Activated CD8-positive, alpha-beta memory T cell treated with anti-CD3 and anti-CD28 coated beads for 36 hours (primary cell): ENCODE results near the gene CRAMP1. TPM values are rescaled to one million over a fixed set of nuclear protein-coding genes. Genes with fewer than 3 reads are reported as not detected.
"Not testable (repeated sequence)": the region's sequence is repeated elsewhere in the genome, so short reads cannot be mapped to it uniquely, and the experiment has no call there.

Experiments used
- CTCF ChIA-PET: fragments of 350-600 bp; sonication (Branson Sonifier 250); formaldehyde crosslinking; loops from one replicate; lab custom pipeline; 2021; ENCODE audit warnings: antibody characterized with exemption; lab: Charles Lee
- POLR2A ChIA-PET: fragments of 350-600 bp; sonication (Branson Sonifier 250); formaldehyde crosslinking; loops from one replicate; lab custom pipeline; 2021; ENCODE audit warnings: antibody characterized with exemption; lab: Charles Lee
- total RNA-seq, 2 experiments: library from RNA; stranded (reverse); gene quantifications; one replicate each; pipeline ENCODE4 v1.2.3, GENCODE V29; 2021

Gene CRAMP1
- total RNA-seq, 2 experiments from 2014 or later = 23.6 to 24.3 TPM

GRCh38 chr16:1590930-1591705 is 21.0 kb upstream of the CRAMP1 start:
- ChIA-PET POLR2A (no interaction called here), CTCF (no interaction called here)

GRCh38 chr16:1592446-1592845 is 19.7 kb upstream of the CRAMP1 start:
- ChIA-PET POLR2A (no interaction called here), CTCF (no interaction called here)

GRCh38 chr16:1595511-1595910 is 16.6 kb upstream of the CRAMP1 start:
- CTCF ChIA-PET, POLR2A ChIA-PET: not testable (repeated sequence)

GRCh38 chr16:1596516-1596915 is 15.6 kb upstream of the CRAMP1 start:
- POLR2A ChIA-PET = interaction anchor here (0.6 kb wide), 1 partner anchor 192 kb away, joined by 4 read pairs; no protein-coding TSS in a partner anchor
- CTCF ChIA-PET = interaction anchor here (1.1 kb wide), 1 partner anchor 72 kb away, joined by 3 read pairs; no protein-coding TSS in a partner anchor

- ChIA-PET CTCF (interaction anchor here (1.1 kb wide), 1 partner anchor 73 kb away, joined by 3 read pairs; no protein-coding TSS in a partner anchor), POLR2A (no interaction called here)
Measured at GRCh38 chr16:1597154-1597553, 15.0 kb upstream of the CRAMP1 start.

- CTCF ChIA-PET = no interaction called here
- POLR2A ChIA-PET = no interaction called here
Measured at GRCh38 chr16:1601031-1601430, 11.1 kb upstream of the CRAMP1 start.

GRCh38 chr16:1601489-1601888 is 10.7 kb upstream of the CRAMP1 start:
- ChIA-PET POLR2A (no interaction called here), CTCF (no interaction called here)

GRCh38 chr16:1602285-1602684 is 9.9 kb upstream of the CRAMP1 start:
- ChIA-PET CTCF (no interaction called here), POLR2A (no interaction called here)

GRCh38 chr16:1606774-1607173 is 5.4 kb upstream of the CRAMP1 start:
- CTCF ChIA-PET = no interaction called here
- POLR2A ChIA-PET = no interaction called here

GRCh38 chr16:1607971-1608370 is 4.2 kb upstream of the CRAMP1 start:
- POLR2A ChIA-PET = no interaction called here
- CTCF ChIA-PET = no interaction called here

GRCh38 chr16:1610071-1610898 is 1.9 kb upstream of the CRAMP1 start:
- CTCF ChIA-PET = interaction anchor here (0.6 to 0.9 kb wide), 2 partner anchors 69 to 102 kb away, joined by 3 read pairs; no protein-coding TSS in a partner anchor
- POLR2A ChIA-PET = interaction anchor here (1.4 to 1.5 kb wide), 2 partner anchors 68 to 96 kb away, joined by 4 to 8 read pairs; partner anchors contain the start of genes JPT2 and MAPK8IP3

GRCh38 chr16:1610899-1611632 is 1.1 kb upstream of the CRAMP1 start:
- ChIA-PET CTCF (interaction anchor here (0.7 to 1.4 kb wide), 3 partner anchors 9 to 101 kb away, joined by 3 to 5 read pairs (median 4); no protein-coding TSS in a partner anchor), POLR2A (interaction anchor here (0.6 to 1.5 kb wide), 5 partner anchors 38 to 302 kb away, joined by 3 to 8 read pairs (median 4); partner anchors contain the start of genes JPT2, MAPK8IP3 and UBE2I)

- POLR2A ChIA-PET = interaction anchor here (0.6 kb wide), 1 partner anchor 543 kb away, joined by 3 read pairs; no protein-coding TSS in a partner anchor
- CTCF ChIA-PET = interaction anchor here (0.9 kb wide), 1 partner anchor 92 kb away, joined by 3 read pairs; no protein-coding TSS in a partner anchor
Measured at GRCh38 chr16:1613211-1613622, 1.1 kb downstream of the CRAMP1 start.

GRCh38 chr16:1613728-1614455 is 1.7 kb downstream of the CRAMP1 start:
- ChIA-PET CTCF (interaction anchor here (0.9 kb wide), 1 partner anchor 91 kb away, joined by 3 read pairs; no protein-coding TSS in a partner anchor), POLR2A (no interaction called here)

GRCh38 chr16:1614456-1615102 is 2.4 kb downstream of the CRAMP1 start:
- CTCF ChIA-PET = interaction anchor here (1.0 kb wide), 1 partner anchor 35 kb away, joined by 3 read pairs; no protein-coding TSS in a partner anchor
- POLR2A ChIA-PET = no interaction called here

- ChIA-PET CTCF (no interaction called here), POLR2A (no interaction called here)
Measured at GRCh38 chr16:1615761-1616160, 3.6 kb downstream of the CRAMP1 start.

GRCh38 chr16:1619976-1620375 is 7.8 kb downstream of the CRAMP1 start:
- ChIA-PET CTCF (interaction anchor here (0.9 to 1.5 kb wide), 2 partner anchors 8 to 86 kb away, joined by 3 to 4 read pairs; partner anchors contain the start of genes CRAMP1, IFT140 and MAPK8IP3), POLR2A (interaction anchor here (0.5 kb wide), 1 partner anchor 85 kb away, joined by 4 read pairs; no protein-coding TSS in a partner anchor)
